GM21576 (cell line): ENCODE measurements around the gene TPGS1.

Experiments
- ATAC-seq: cut with Tn5 transposase; IDR thresholded peaks from one replicate; pipeline ENCODE4 v1.9.1; 2021; ENCODE audit warnings: mild to moderate bottlenecking, moderate library complexity; ENCODE audit not compliant: unreplicated experiment

The TPGS1 gene

GRCh38 chr19:566403-566802 is 59.1 kb downstream of the TPGS1 start:
- ATAC-seq = no peak

GRCh38 chr19:566844-567243 is 59.5 kb downstream of the TPGS1 start:
- ATAC-seq = no peak

- no peak for ATAC-seq
Measured at GRCh38 chr19:567296-567900, 60.1 kb downstream of the TPGS1 start.
